Vagina (tissue), 2 donors: Measurements from ENCODE around the gene GNG4.

Experiments
- CTCF ChIP-seq, 3 experiments: fragments of 450-650 bp in 2 of 3; fragments of 200-600 bp in 1 of 3; sonication (generic) in 1 of 3; IDR thresholded peaks; one replicate each; pipeline ENCODE4 v1.5.1; 2017 to 2019; ENCODE audit warnings: antibody characterized with exemption in 3 of 3, mild to moderate bottlenecking in 2 of 3, moderate library complexity in 2 of 3
- POLR2A ChIP-seq, 2 donors: fragments of 450-650 bp; IDR thresholded peaks; one replicate each; pipeline ENCODE4 v1.6.1; 2017; ENCODE audit warnings: antibody characterized with exemption in 2 of 2, mild to moderate bottlenecking in 2 of 2, moderate library complexity in 2 of 2

GRCh38 chr1:235657269-235657668 lies 7.7 kb upstream of the GNG4 start:
- no peak for TF ChIP-seq POLR2A (IDR thresholded peaks at IDR 0.05)
- no peak for TF ChIP-seq CTCF (IDR thresholded peaks at IDR 0.05)
